ENCODE measurements around the gene PLEKHH1. TPM values are rescaled to one million over a fixed set of nuclear protein-coding genes. Genes with fewer than 3 reads are reported as not detected.

The PLEKHH1 gene
- total RNA-seq, 2 donors from 2014 or later, result 59.9 to 61.1 TPM

GRCh38 chr14:67497216-67497615 is 35.9 kb upstream of the PLEKHH1 start:
- Mint-ChIP-seq H3K27ac (no peak overlapping the region), H3K36me3 (ENCODE audit: low read depth) (peaks cover 6% of the 10 kb centered on the region)

GRCh38 chr14:67497716-67498115 is 35.4 kb upstream of the PLEKHH1 start:
- Mint-ChIP-seq H3K4me3 (no peak overlapping the region), H3K9me3 (peaks cover 11% of the 10 kb centered on the region), H3K36me3 (ENCODE audit: low read depth) (peaks cover 6% of the 10 kb centered on the region), H3K27me3 (ENCODE audit: insufficient read depth) (no peaks in the 10 kb centered on the region), H3K4me1 (no peaks in the 10 kb centered on the region), H3K27ac (no peak overlapping the region)
- Histone ChIP-seq H3K9me3 (ENCODE audit: control insufficient read depth, low read length) (peaks cover 10% of the 10 kb centered on the region), H3K36me3 (ENCODE audit: control insufficient read depth, insufficient read depth, low read length) (no peaks in the 10 kb centered on the region), H3K4me1 (ENCODE audit: control insufficient read depth, insufficient read depth, low read length) (no peaks in the 10 kb centered on the region), H3K9ac (ENCODE audit: extremely low read depth, low read length, poor library complexity, severe bottlenecking) (no peak overlapping the region), H3K27me3 (ENCODE audit: control insufficient read depth, insufficient read depth, low read length, poor library complexity, severe bottlenecking) (no peaks in the 10 kb centered on the region), H3K4me3 (ENCODE audit: low read length) (no peak overlapping the region), H3K27ac (ENCODE audit: low read depth, low read length) (no peak overlapping the region)
- no peak for TF ChIP-seq CTCF (conservative IDR thresholded peaks at IDR 0.05)
- no peak for DNase-seq
- WGBS, 2 experiments (ENCODE audit: insufficient coverage in 1 of 2, insufficient read length in 1 of 2), result 93 to 100% methylated on average over 2 to 3 of the region's 4 CpGs

More at GRCh38 chr14:67497216-67497615, 35.9 kb upstream of the PLEKHH1 start:
- H3K4me1 Mint-ChIP-seq, result peaks cover under 1% of the 10 kb centered on the region
- no peaks in the 10 kb centered on the region for H3K27me3 Mint-ChIP-seq (ENCODE audit: insufficient read depth)
- 88 to 94% methylated on average over 8 to 13 of the region's 13 CpGs for WGBS, 2 experiments (ENCODE audit: insufficient coverage in 1 of 2, insufficient read length in 1 of 2)
- Histone ChIP-seq H3K9ac (ENCODE audit: extremely low read depth, low read length, poor library complexity, severe bottlenecking) (no peak overlapping the region), H3K9me3 (ENCODE audit: control insufficient read depth, low read length) (peaks cover 12% of the 10 kb centered on the region), H3K4me3 (ENCODE audit: low read length) (no peak overlapping the region), H3K36me3 (ENCODE audit: control insufficient read depth, insufficient read depth, low read length) (no peaks in the 10 kb centered on the region), H3K27me3 (ENCODE audit: control insufficient read depth, insufficient read depth, low read length, poor library complexity, severe bottlenecking) (no peaks in the 10 kb centered on the region), H3K27ac (ENCODE audit: low read depth, low read length) (no peak overlapping the region), H3K4me1 (ENCODE audit: control insufficient read depth, insufficient read depth, low read length) (no peaks in the 10 kb centered on the region)
- TF ChIP-seq CTCF (conservative IDR thresholded peaks at IDR 0.05), result no peak
- no peak overlapping the region for H3K4me3 Mint-ChIP-seq
- peaks cover 13% of the 10 kb centered on the region for H3K9me3 Mint-ChIP-seq
- DNase-seq, result no peak

- Mint-ChIP-seq H3K4me1 (no peaks in the 10 kb centered on the region), H3K27ac (no peak overlapping the region), H3K36me3 (ENCODE audit: low read depth) (no peaks in the 10 kb centered on the region), H3K4me3 (no peak overlapping the region), H3K9me3 (no peaks in the 10 kb centered on the region), H3K27me3 (ENCODE audit: insufficient read depth) (no peaks in the 10 kb centered on the region)
- TF ChIP-seq CTCF (conservative IDR thresholded peaks at IDR 0.05), result no peak
- no peaks in the 10 kb centered on the region for H3K36me3 ChIP-seq (ENCODE audit: control insufficient read depth, insufficient read depth, low read length)
- no peaks in the 10 kb centered on the region for H3K27me3 ChIP-seq (ENCODE audit: control insufficient read depth, insufficient read depth, low read length, poor library complexity, severe bottlenecking)
- H3K9ac ChIP-seq (ENCODE audit: extremely low read depth, low read length, poor library complexity, severe bottlenecking), result no peak overlapping the region
- 92 to 100% methylated on average over 2 to 3 of the region's 3 CpGs for WGBS, 2 experiments (ENCODE audit: insufficient coverage in 1 of 2, insufficient read length in 1 of 2)
- no peak overlapping the region for H3K4me3 ChIP-seq (ENCODE audit: low read length)
- H3K27ac ChIP-seq (ENCODE audit: low read depth, low read length), result no peak overlapping the region
- DNase-seq, result no peak
- H3K9me3 ChIP-seq (ENCODE audit: control insufficient read depth, low read length), result no peaks in the 10 kb centered on the region
- no peaks in the 10 kb centered on the region for H3K4me1 ChIP-seq (ENCODE audit: control insufficient read depth, insufficient read depth, low read length)
Observed at GRCh38 chr14:67500981-67501380, 32.1 kb upstream of the PLEKHH1 start.
